ENCODE results near the gene PTCSC3. TPM values are rescaled to one million over a fixed set of nuclear protein-coding genes. Genes with fewer than 3 reads are reported as not detected.

The PTCSC3 gene
- total and polyA plus RNA-seq, 7 donors, result not detected

DNA sequence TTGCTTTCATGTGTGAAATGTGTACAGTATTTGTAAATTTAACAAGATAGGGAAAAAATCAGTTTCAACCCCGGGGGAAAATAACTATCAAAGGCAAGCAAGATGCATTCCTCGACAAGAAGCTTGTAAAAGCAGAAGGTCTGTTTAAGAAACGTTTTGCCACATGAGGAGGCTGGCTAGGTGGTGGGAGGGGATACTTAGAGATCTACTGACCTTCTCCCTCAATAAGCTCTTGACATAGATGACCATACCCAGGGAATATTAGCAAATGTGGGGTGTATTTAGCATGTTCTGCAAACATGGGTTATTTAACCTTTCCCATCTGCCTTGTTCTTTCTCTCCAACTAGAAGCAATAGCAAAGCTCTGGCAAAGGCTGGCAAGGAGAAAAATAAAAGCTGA is 4.9 kb downstream of the PTCSC3 start:
- Histone ChIP-seq H3K27ac (no peak overlapping the region), H3K4me1 (no peaks in the 10 kb centered on the region), H3K4me3 (no peak overlapping the region), H3K36me3 (ENCODE audit: insufficient read depth in 1 of 2, low read depth in 1 of 2) (no peaks in the 10 kb centered on the region), H3K9me3 (no peaks in the 10 kb centered on the region), H3K27me3 (ENCODE audit: insufficient read depth in 3 of 3, low read length in 2 of 3) (no peaks in the 10 kb centered on the region)
- ATAC-seq (no peak), DNase-seq (no peak)
- WGBS, 3 donors, result 42 to 49% (median 43%) methylated on average over 3 of the region's 3 CpGs
- TF ChIP-seq, protein P1, sequence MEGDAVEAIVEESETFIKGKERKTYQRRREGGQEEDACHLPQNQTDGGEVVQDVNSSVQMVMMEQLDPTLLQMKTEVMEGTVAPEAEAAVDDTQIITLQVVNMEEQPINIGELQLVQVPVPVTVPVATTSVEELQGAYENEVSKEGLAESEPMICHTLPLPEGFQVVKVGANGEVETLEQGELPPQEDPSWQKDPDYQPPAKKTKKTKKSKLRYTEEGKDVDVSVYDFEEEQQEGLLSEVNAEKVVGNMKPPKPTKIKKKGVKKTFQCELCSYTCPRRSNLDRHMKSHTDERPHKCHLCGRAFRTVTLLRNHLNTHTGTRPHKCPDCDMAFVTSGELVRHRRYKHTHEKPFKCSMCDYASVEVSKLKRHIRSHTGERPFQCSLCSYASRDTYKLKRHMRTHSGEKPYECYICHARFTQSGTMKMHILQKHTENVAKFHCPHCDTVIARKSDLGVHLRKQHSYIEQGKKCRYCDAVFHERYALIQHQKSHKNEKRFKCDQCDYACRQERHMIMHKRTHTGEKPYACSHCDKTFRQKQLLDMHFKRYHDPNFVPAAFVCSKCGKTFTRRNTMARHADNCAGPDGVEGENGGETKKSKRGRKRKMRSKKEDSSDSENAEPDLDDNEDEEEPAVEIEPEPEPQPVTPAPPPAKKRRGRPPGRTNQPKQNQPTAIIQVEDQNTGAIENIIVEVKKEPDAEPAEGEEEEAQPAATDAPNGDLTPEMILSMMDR (IDR thresholded peaks at IDR 0.05), result no peak
- intact Hi-C loops (cut with DNase I), result no loop called here

- no peak for DNase-seq
- intact Hi-C loops (cut with DNase I), result no loop called here
- Histone ChIP-seq H3K27ac (no peak overlapping the region), H3K9me3 (no peaks in the 10 kb centered on the region), H3K4me3 (no peak overlapping the region), H3K4me1 (no peaks in the 10 kb centered on the region), H3K36me3 (ENCODE audit: insufficient read depth in 1 of 2, low read depth in 1 of 2) (no peaks in the 10 kb centered on the region), H3K27me3 (ENCODE audit: insufficient read depth in 3 of 3, low read length in 2 of 3) (peaks cover 0 to 3% (median 0%) of the 10 kb centered on the region in 3 donors)
- WGBS, 3 donors, result 36 to 47% (median 37%) methylated on average over 5 of the region's 5 CpGs
- TF ChIP-seq, protein P1 (IDR thresholded peaks at IDR 0.05), result no peak
- no peak for ATAC-seq
These were observed 9.1 kb downstream of the PTCSC3 start for GRCh38 chr14:36167431-36167830.

GRCh38 chr14:36163451-36163850 is 13.1 kb downstream of the PTCSC3 start:
- no peak overlapping the region for H3K4me3 ChIP-seq
- DNase-seq, result no peak
- TF ChIP-seq, protein P1 (IDR thresholded peaks at IDR 0.05), result no peak
- H3K4me1 ChIP-seq, result no peaks in the 10 kb centered on the region
- peaks cover 0 to 5% (median 0%) of the 10 kb centered on the region in 3 donors for H3K27me3 ChIP-seq (ENCODE audit: insufficient read depth in 3 of 3, low read length in 2 of 3)
- H3K27ac ChIP-seq, result no peak overlapping the region
- H3K9me3 ChIP-seq, result no peaks in the 10 kb centered on the region
- H3K36me3 ChIP-seq (ENCODE audit: insufficient read depth in 1 of 2, low read depth in 1 of 2), result no peaks in the 10 kb centered on the region
- ATAC-seq, result no peak
- intact Hi-C loops (cut with DNase I), result no loop called here
- 70 to 80% (median 71%) methylated on average over 5 of the region's 5 CpGs for WGBS, 3 donors

- no peaks in the 10 kb centered on the region for H3K9me3 ChIP-seq
- intact Hi-C loops (cut with DNase I), result no loop called here
- H3K4me3 ChIP-seq, result no peak overlapping the region
- peaks cover 0 to 5% (median 0%) of the 10 kb centered on the region in 3 donors for H3K27me3 ChIP-seq (ENCODE audit: insufficient read depth in 3 of 3, low read length in 2 of 3)
- ATAC-seq (no peak), DNase-seq (no peak)
- TF ChIP-seq, protein P1 (IDR thresholded peaks at IDR 0.05), result no peak
- H3K27ac ChIP-seq, result no peak overlapping the region
- WGBS, 3 donors, result 81 to 85% (median 82%) methylated on average over 9 of the region's 9 CpGs
- H3K36me3 ChIP-seq (ENCODE audit: insufficient read depth in 1 of 2, low read depth in 1 of 2), result no peaks in the 10 kb centered on the region
- no peaks in the 10 kb centered on the region for H3K4me1 ChIP-seq
These were observed 14.3 kb downstream of the PTCSC3 start for GRCh38 chr14:36162267-36162666.

- Histone ChIP-seq H3K4me1 (no peaks in the 10 kb centered on the region), H3K36me3 (ENCODE audit: insufficient read depth in 1 of 2, low read depth in 1 of 2) (no peaks in the 10 kb centered on the region), H3K27me3 (ENCODE audit: insufficient read depth in 3 of 3, low read length in 2 of 3) (peaks cover 0 to 5% (median 0%) of the 10 kb centered on the region in 3 donors), H3K4me3 (no peak overlapping the region), H3K27ac (no peak overlapping the region), H3K9me3 (no peaks in the 10 kb centered on the region)
- 29 to 39% (median 37%) methylated on average over 12 of the region's 12 CpGs for WGBS, 3 donors
- no peak for ATAC-seq
- intact Hi-C loops (cut with DNase I), result no loop called here
- DNase-seq, result no peak
- TF ChIP-seq, protein P1 (IDR thresholded peaks at IDR 0.05), result no peak
These were observed 14.7 kb downstream of the PTCSC3 start for GRCh38 chr14:36161776-36162175.

Data from psoas muscle (tissue), 8 donors.